ENCODE measurements around the gene KIRREL3.

The KIRREL3 gene

GRCh38 chr11:126925321-126926093 is 75.1 kb downstream of the KIRREL3 start:
- H3K9me3 ChIP-seq (ENCODE audit: control insufficient read depth, insufficient read depth, low read length), result no peaks in the 10 kb centered on the region
- no peaks in the 10 kb centered on the region for H3K36me3 ChIP-seq (ENCODE audit: insufficient read depth, low read length)
- H3K9ac ChIP-seq (ENCODE audit: low read depth, low read length), result no peak overlapping the region
- H3K4me1 ChIP-seq (ENCODE audit: insufficient read depth, low read length), result 0 out of 2 replicates have a peak, but pooled peaks cover 5% of the 10 kb centered on the region

- H3K4me1 ChIP-seq (ENCODE audit: insufficient read depth, low read length), result 0 out of 2 replicates have a peak, but pooled peaks cover 5% of the 10 kb centered on the region
- H3K9me3 ChIP-seq (ENCODE audit: control insufficient read depth, insufficient read depth, low read length), result no peaks in the 10 kb centered on the region
- no peaks in the 10 kb centered on the region for H3K36me3 ChIP-seq (ENCODE audit: insufficient read depth, low read length)
- no peak overlapping the region for H3K9ac ChIP-seq (ENCODE audit: low read depth, low read length)
These were observed 76.1 kb downstream of the KIRREL3 start for GRCh38 chr11:126924376-126925040.

GRCh38 chr11:126920833-126921232 is 79.7 kb downstream of the KIRREL3 start:
- Histone ChIP-seq H3K9ac (ENCODE audit: low read depth, low read length) (no peak overlapping the region), H3K4me1 (ENCODE audit: insufficient read depth, low read length) (0 out of 2 replicates have a peak, but pooled peaks cover 3% of the 10 kb centered on the region), H3K36me3 (ENCODE audit: insufficient read depth, low read length) (no peaks in the 10 kb centered on the region), H3K9me3 (ENCODE audit: control insufficient read depth, insufficient read depth, low read length) (no peaks in the 10 kb centered on the region)

- no peaks in the 10 kb centered on the region for H3K9me3 ChIP-seq (ENCODE audit: control insufficient read depth, insufficient read depth, low read length)
These were observed 81.3 kb downstream of the KIRREL3 start for GRCh38 chr11:126919147-126919823.

GRCh38 chr11:126918556-126918955 is 82.0 kb downstream of the KIRREL3 start:
- Histone ChIP-seq H3K36me3 (ENCODE audit: insufficient read depth, low read length) (no peaks in the 10 kb centered on the region), H3K9ac (ENCODE audit: low read depth, low read length) (no peak overlapping the region), H3K4me1 (ENCODE audit: insufficient read depth, low read length) (0 out of 2 replicates have a peak, but pooled peaks cover 3% of the 10 kb centered on the region), H3K9me3 (ENCODE audit: control insufficient read depth, insufficient read depth, low read length) (no peaks in the 10 kb centered on the region)

More at GRCh38 chr11:126919147-126919823, 81.3 kb downstream of the KIRREL3 start:
- no peaks in the 10 kb centered on the region for H3K36me3 ChIP-seq (ENCODE audit: insufficient read depth, low read length)
- no peak overlapping the region for H3K9ac ChIP-seq (ENCODE audit: low read depth, low read length)
- 0 out of 2 replicates have a peak, but pooled peaks cover 3% of the 10 kb centered on the region for H3K4me1 ChIP-seq (ENCODE audit: insufficient read depth, low read length)

GRCh38 chr11:126917531-126918204 is 82.9 kb downstream of the KIRREL3 start:
- Histone ChIP-seq H3K9ac (ENCODE audit: low read depth, low read length) (no peak overlapping the region), H3K4me1 (ENCODE audit: insufficient read depth, low read length) (0 out of 2 replicates have a peak, but pooled peaks cover 3% of the 10 kb centered on the region), H3K9me3 (ENCODE audit: control insufficient read depth, insufficient read depth, low read length) (no peaks in the 10 kb centered on the region), H3K36me3 (ENCODE audit: insufficient read depth, low read length) (no peaks in the 10 kb centered on the region)

- H3K9me3 ChIP-seq (ENCODE audit: control insufficient read depth, insufficient read depth, low read length), result no peaks in the 10 kb centered on the region
- 0 out of 2 replicates have a peak, but pooled peaks cover 3% of the 10 kb centered on the region for H3K4me1 ChIP-seq (ENCODE audit: insufficient read depth, low read length)
- H3K9ac ChIP-seq (ENCODE audit: low read depth, low read length), result no peak overlapping the region
- no peaks in the 10 kb centered on the region for H3K36me3 ChIP-seq (ENCODE audit: insufficient read depth, low read length)
These were observed 85.1 kb downstream of the KIRREL3 start for GRCh38 chr11:126915430-126915829.

GRCh38 chr11:126914941-126915340 is 85.6 kb downstream of the KIRREL3 start:
- Histone ChIP-seq H3K9me3 (ENCODE audit: control insufficient read depth, insufficient read depth, low read length) (no peaks in the 10 kb centered on the region), H3K9ac (ENCODE audit: low read depth, low read length) (no peak overlapping the region), H3K4me1 (ENCODE audit: insufficient read depth, low read length) (0 out of 2 replicates have a peak, but pooled peaks cover 3% of the 10 kb centered on the region), H3K36me3 (ENCODE audit: insufficient read depth, low read length) (no peaks in the 10 kb centered on the region)

GRCh38 chr11:126914166-126914565 is 86.4 kb downstream of the KIRREL3 start:
- H3K9ac ChIP-seq (ENCODE audit: low read depth, low read length), result no peak overlapping the region
- no peaks in the 10 kb centered on the region for H3K36me3 ChIP-seq (ENCODE audit: insufficient read depth, low read length)
- H3K9me3 ChIP-seq (ENCODE audit: control insufficient read depth, insufficient read depth, low read length), result no peaks in the 10 kb centered on the region
- 0 out of 2 replicates have a peak, but pooled peaks cover 3% of the 10 kb centered on the region for H3K4me1 ChIP-seq (ENCODE audit: insufficient read depth, low read length)

- H3K9me3 ChIP-seq (ENCODE audit: control insufficient read depth, insufficient read depth, low read length), result no peaks in the 10 kb centered on the region
- no peaks in the 10 kb centered on the region for H3K36me3 ChIP-seq (ENCODE audit: insufficient read depth, low read length)
- peaks cover 4% of the 10 kb centered on the region for H3K4me1 ChIP-seq (ENCODE audit: insufficient read depth, low read length)
These were observed 96.0 kb downstream of the KIRREL3 start for GRCh38 chr11:126904520-126904919.

GRCh38 chr11:126901783-126902182 is 98.8 kb downstream of the KIRREL3 start:
- Histone ChIP-seq H3K9ac (ENCODE audit: low read depth, low read length) (no peak overlapping the region), H3K4me1 (ENCODE audit: insufficient read depth, low read length) (peaks cover 16% of the 10 kb centered on the region), H3K9me3 (ENCODE audit: control insufficient read depth, insufficient read depth, low read length) (no peaks in the 10 kb centered on the region), H3K36me3 (ENCODE audit: insufficient read depth, low read length) (no peaks in the 10 kb centered on the region)

More at GRCh38 chr11:126904520-126904919, 96.0 kb downstream of the KIRREL3 start:
- no peak overlapping the region for H3K9ac ChIP-seq (ENCODE audit: low read depth, low read length)

GRCh38 chr11:126899961-126900748 is 100.4 kb downstream of the KIRREL3 start:
- Histone ChIP-seq H3K9ac (ENCODE audit: low read depth, low read length) (no peak overlapping the region), H3K9me3 (ENCODE audit: control insufficient read depth, insufficient read depth, low read length) (no peaks in the 10 kb centered on the region; the same call in 1 of the 2 replicates), H3K4me1 (ENCODE audit: insufficient read depth, low read length) (peaks cover 16% of the 10 kb centered on the region), H3K36me3 (ENCODE audit: insufficient read depth, low read length) (no peaks in the 10 kb centered on the region)

GRCh38 chr11:126898802-126899201 is 101.8 kb downstream of the KIRREL3 start:
- Histone ChIP-seq H3K9ac (ENCODE audit: low read depth, low read length) (no peak overlapping the region), H3K9me3 (ENCODE audit: control insufficient read depth, insufficient read depth, low read length) (no peaks in the 10 kb centered on the region; the same call in 1 of the 2 replicates), H3K4me1 (ENCODE audit: insufficient read depth, low read length) (peaks cover 16% of the 10 kb centered on the region), H3K36me3 (ENCODE audit: insufficient read depth, low read length) (no peaks in the 10 kb centered on the region)
